ENCODE data around the gene ACTMAP.
A peak's percentile ranks its signal among the peaks of the same experiment; 100 is the strongest.

The ACTMAP gene

GRCh38 chr19:40750058-40750873, at the start of gene ACTMAP (continued):
- TF ChIP-seq ZBTB6 (tag by site-specific recombination; IDR thresholded peaks at IDR 0.05) (peak; percentile 43; the same call in 1 of the 2 replicates), ZBTB20 (tag by site-specific recombination; IDR thresholded peaks at IDR 0.05) (peak; percentile 31; the same call in 1 of the 2 replicates), ZBTB21 (tag by site-specific recombination; IDR thresholded peaks at IDR 0.05) (peak; percentile 88), SCRT1 (tag by site-specific recombination; IDR thresholded peaks at IDR 0.05; ENCODE audit: borderline replicate concordance) (peak; percentile 97), MYNN (tag by site-specific recombination; IDR thresholded peaks at IDR 0.05; ENCODE audit: borderline replicate concordance) (no peak), ZIC2 (tag by site-specific recombination; IDR thresholded peaks at IDR 0.05) (peak; percentile 52; the same call in 1 of the 2 replicates), ZNF354C (tag by site-specific recombination; IDR thresholded peaks at IDR 0.05; ENCODE audit: borderline replicate concordance, low read depth) (no peak), SCRT2 (tag by site-specific recombination; IDR thresholded peaks at IDR 0.05) (peak; percentile 99), ZSCAN30 (tag by site-specific recombination; IDR thresholded peaks at IDR 0.05) (peak; percentile 97), ZNF157 (tag by site-specific recombination; IDR thresholded peaks at IDR 0.05) (no peak), REPIN1 (tag by site-specific recombination; IDR thresholded peaks at IDR 0.05; ENCODE audit: low read depth) (peak; percentile 52; the same call in 1 of the 2 replicates), ZNF670 (tag by site-specific recombination; IDR thresholded peaks at IDR 0.05; ENCODE audit: low read depth) (no peak), ZNF658 (tag by site-specific recombination; IDR thresholded peaks at IDR 0.05) (no peak), ZEB2 (tag by site-specific recombination; IDR thresholded peaks at IDR 0.05) (peak; percentile 90), ZNF704 (tag by site-specific recombination; IDR thresholded peaks at IDR 0.05) (no peak), PRDM1 (tag by site-specific recombination; IDR thresholded peaks at IDR 0.05) (peak; percentile 83), MEIS1 (CRISPR knock-in tag; IDR thresholded peaks at IDR 0.05; ENCODE audit: borderline replicate concordance) (no peak), ZNF544 (tag by site-specific recombination; IDR thresholded peaks at IDR 0.05) (no peak), PRDM6 (tag by site-specific recombination; IDR thresholded peaks at IDR 0.05) (no peak; the same call in 1 of the 2 replicates), ZNF280C (tag by site-specific recombination; IDR thresholded peaks at IDR 0.05) (no peak), ZFP3 (tag by site-specific recombination; IDR thresholded peaks at IDR 0.05; ENCODE audit: low read depth) (no peak), KLF1 (tag by site-specific recombination; IDR thresholded peaks at IDR 0.05) (peak; percentile 78), OSR2 (tag by site-specific recombination; IDR thresholded peaks at IDR 0.05) (0 out of 2 replicates have a peak, but pooled peaks have one; percentile 14), HIC1 (tag by site-specific recombination; IDR thresholded peaks at IDR 0.05) (no peak), GLI4 (tag by site-specific recombination; IDR thresholded peaks at IDR 0.05) (no peak), SP2 (tag by site-specific recombination; IDR thresholded peaks at IDR 0.05) (peak; percentile 99), ZNF654 (tag by site-specific recombination; IDR thresholded peaks at IDR 0.05; ENCODE audit: low read depth) (no peak), ZBTB10 (tag by site-specific recombination; IDR thresholded peaks at IDR 0.05) (peak; percentile 84; the same call in 1 of the 2 replicates), ZNF239 (tag by site-specific recombination; IDR thresholded peaks at IDR 0.05) (0 out of 2 replicates have a peak, but pooled peaks have one; percentile 8)
